ENCODE results near the gene TMEM208. TPM values are rescaled to one million over a fixed set of nuclear protein-coding genes. Genes with fewer than 3 reads are reported as not detected.
A peak's percentile ranks its signal among the peaks of the same experiment; 100 is the strongest.

TMEM208 gene
- total RNA-seq, 4 donors from 2014 or later, result 28.0 to 47.6 (median 41.2) TPM

DNA sequence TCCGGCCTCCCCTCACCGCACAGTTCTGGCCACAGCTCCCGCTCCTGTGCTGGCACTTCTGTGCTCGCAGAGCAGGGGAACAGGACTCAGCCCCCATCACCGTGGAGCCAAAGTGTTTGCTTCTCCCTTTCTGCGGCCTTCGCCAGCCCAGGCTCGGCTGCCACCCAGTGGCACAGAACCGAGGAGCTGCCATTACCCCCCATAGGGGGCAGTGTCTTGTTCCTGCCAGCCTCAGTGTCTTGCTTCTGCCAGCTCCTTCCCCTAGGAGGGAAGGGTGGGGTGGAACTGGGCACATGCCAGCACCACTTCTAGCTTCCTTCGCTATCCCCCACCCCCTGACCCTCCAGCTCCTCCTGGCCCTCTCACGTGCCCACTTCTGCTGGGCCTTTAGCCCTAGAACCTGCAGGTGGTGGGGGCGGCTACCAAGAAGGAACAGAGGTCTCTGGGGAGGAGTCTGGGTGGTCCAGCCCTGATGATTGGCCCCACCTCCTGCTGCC is 28.6 kb upstream of the TMEM208 start:
- Histone ChIP-seq H3K4me3 (no peak overlapping the region), H3K27me3 (no peaks in the 10 kb centered on the region), H3K27ac (peak overlapping the region in 2 of 4 donors; percentile 36 to 67), H3K4me1 (peaks cover 0 to 53% (median 20%) of the 10 kb centered on the region in 4 donors), H3K9me3 (no peaks in the 10 kb centered on the region), H3K36me3 (peaks cover 2 to 83% (median 27%) of the 10 kb centered on the region in 3 donors)
- 36 to 40% methylated on average over 5 to 12 of the region's 12 CpGs for WGBS, 2 donors
- TF ChIP-seq EP300 (IDR thresholded peaks at IDR 0.05), result no peak
- TF ChIP-seq, protein P1, sequence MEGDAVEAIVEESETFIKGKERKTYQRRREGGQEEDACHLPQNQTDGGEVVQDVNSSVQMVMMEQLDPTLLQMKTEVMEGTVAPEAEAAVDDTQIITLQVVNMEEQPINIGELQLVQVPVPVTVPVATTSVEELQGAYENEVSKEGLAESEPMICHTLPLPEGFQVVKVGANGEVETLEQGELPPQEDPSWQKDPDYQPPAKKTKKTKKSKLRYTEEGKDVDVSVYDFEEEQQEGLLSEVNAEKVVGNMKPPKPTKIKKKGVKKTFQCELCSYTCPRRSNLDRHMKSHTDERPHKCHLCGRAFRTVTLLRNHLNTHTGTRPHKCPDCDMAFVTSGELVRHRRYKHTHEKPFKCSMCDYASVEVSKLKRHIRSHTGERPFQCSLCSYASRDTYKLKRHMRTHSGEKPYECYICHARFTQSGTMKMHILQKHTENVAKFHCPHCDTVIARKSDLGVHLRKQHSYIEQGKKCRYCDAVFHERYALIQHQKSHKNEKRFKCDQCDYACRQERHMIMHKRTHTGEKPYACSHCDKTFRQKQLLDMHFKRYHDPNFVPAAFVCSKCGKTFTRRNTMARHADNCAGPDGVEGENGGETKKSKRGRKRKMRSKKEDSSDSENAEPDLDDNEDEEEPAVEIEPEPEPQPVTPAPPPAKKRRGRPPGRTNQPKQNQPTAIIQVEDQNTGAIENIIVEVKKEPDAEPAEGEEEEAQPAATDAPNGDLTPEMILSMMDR (IDR thresholded peaks at IDR 0.05), result peak; percentile 32 to 64 (median 53)
- DNase-seq (ENCODE audit: low spot score in 2 of 2), result no peak

DNA sequence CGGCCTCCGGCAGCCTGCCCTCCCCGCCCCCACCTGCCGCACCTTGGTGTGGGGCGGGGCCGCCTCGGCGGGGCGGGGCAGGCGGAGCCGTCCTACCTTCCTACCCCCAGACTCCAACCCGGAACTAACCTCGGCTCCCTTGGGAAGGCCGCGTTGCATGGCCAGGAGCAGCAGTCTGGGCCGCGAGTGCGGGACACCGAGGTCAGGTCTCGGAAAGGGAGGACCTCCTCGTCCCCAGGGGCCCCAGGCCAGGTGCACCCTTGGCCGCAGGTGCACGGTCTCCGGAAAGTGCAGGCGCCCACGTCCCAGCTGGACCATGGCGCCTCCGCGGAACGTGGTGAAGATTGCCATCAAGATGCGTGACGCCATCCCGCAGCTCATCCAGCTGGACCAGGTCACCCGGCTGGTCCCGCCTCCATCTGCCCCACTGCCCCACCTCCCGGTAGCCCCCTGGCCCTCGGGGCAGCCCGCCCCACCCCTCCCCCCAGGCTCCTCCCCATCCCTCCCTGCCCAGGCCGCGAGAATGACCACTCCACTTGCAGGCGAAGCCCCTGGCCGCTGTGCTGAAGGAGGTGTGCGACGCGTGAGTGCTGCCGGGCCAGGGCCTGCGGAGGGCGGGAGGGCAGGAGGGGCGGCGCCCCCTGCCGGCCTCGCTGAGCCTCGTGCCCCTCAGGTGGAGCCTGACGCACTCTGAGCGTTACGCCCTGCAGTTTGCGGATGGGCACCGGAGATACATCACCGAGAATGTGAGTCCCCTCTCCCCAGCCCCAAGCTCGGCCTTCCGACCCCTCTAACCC is 27.7 kb upstream of the TMEM208 start, which contains the start of gene ELMO3:
ELMO3 (plus strand) TSS at position 121 of the 797 bp plus-strand sequence; CDS start at position 317, 196 bp downstream.
- WGBS, 2 donors, result 41 to 42% methylated on average over 40 to 47 of the region's 61 CpGs

GRCh38 chr16:67199808-67200198 is 27.1 kb upstream of the TMEM208 start:
- H3K27me3 ChIP-seq, result no peaks in the 10 kb centered on the region
- 40 to 45% methylated on average over 21 to 22 of the region's 22 CpGs for WGBS, 2 donors
- TF ChIP-seq POLR2A (IDR thresholded peaks at IDR 0.05) (no peak), EP300 (IDR thresholded peaks at IDR 0.05) (no peak)
- TF ChIP-seq, protein P1 (IDR thresholded peaks at IDR 0.05), result no peak
- DNase-seq (ENCODE audit: low spot score in 2 of 2), result no peak
- peak overlapping the region in 1 of 4 donors; percentile 36 for H3K27ac ChIP-seq
- H3K4me1 ChIP-seq, result peaks cover 0 to 38% (median 13%) of the 10 kb centered on the region in 4 donors
- H3K36me3 ChIP-seq, result peaks cover 2 to 88% (median 23%) of the 10 kb centered on the region in 3 donors
- peak overlapping the region in 2 of 4 donors; percentile 29 to 30 for H3K4me3 ChIP-seq
- no peaks in the 10 kb centered on the region for H3K9me3 ChIP-seq

More for the DNA sequence above, 27.7 kb upstream of the TMEM208 start, which contains the start of gene ELMO3:
- peak within 1 kb of the TSS in 2 of 4 donors; percentile 36 to 67 for H3K27ac ChIP-seq
- H3K4me1 ChIP-seq, result peaks cover 0 to 44% (median 13%) of the 10 kb centered on the region in 4 donors
- peak within 1 kb of the TSS in 2 of 4 donors; percentile 29 to 30 for H3K4me3 ChIP-seq
- TF ChIP-seq POLR2A (IDR thresholded peaks at IDR 0.05) (no peak), EP300 (IDR thresholded peaks at IDR 0.05) (no peak)
- TF ChIP-seq, protein P1 (IDR thresholded peaks at IDR 0.05), result peak in 2 of 5 experiments; percentile 4 to 28
- no peak for DNase-seq (ENCODE audit: low spot score in 2 of 2)
- no peaks in the 10 kb centered on the region for H3K27me3 ChIP-seq
- H3K9me3 ChIP-seq, result no peaks in the 10 kb centered on the region
- H3K36me3 ChIP-seq, result peaks cover 2 to 88% (median 27%) of the 10 kb centered on the region in 3 donors

- H3K27ac ChIP-seq, result no peak overlapping the region
- no peaks in the 10 kb centered on the region for H3K9me3 ChIP-seq
- H3K27me3 ChIP-seq, result no peaks in the 10 kb centered on the region
- no peak overlapping the region for H3K4me3 ChIP-seq
- peaks cover 0 to 32% (median 13%) of the 10 kb centered on the region in 4 donors for H3K4me1 ChIP-seq
- DNase-seq (ENCODE audit: low spot score in 2 of 2), result no peak
- H3K36me3 ChIP-seq, result peaks cover 0 to 85% (median 16%) of the 10 kb centered on the region in 3 donors
- 89 to 91% methylated on average over 4 to 5 of the region's 8 CpGs for WGBS, 2 donors
- no peak for TF ChIP-seq EP300 (IDR thresholded peaks at IDR 0.05)
- no peak for TF ChIP-seq POLR2A (IDR thresholded peaks at IDR 0.05)
- TF ChIP-seq, protein P1 (IDR thresholded peaks at IDR 0.05), result no peak
Measured at GRCh38 chr16:67200491-67200890, 26.4 kb upstream of the TMEM208 start.
